ENCODE results near the gene ELF4.
"Not testable (repeated sequence)": the region's sequence is repeated elsewhere in the genome, so short reads cannot be mapped to it uniquely, and the experiment has no call there.

The ELF4 gene

DNA sequence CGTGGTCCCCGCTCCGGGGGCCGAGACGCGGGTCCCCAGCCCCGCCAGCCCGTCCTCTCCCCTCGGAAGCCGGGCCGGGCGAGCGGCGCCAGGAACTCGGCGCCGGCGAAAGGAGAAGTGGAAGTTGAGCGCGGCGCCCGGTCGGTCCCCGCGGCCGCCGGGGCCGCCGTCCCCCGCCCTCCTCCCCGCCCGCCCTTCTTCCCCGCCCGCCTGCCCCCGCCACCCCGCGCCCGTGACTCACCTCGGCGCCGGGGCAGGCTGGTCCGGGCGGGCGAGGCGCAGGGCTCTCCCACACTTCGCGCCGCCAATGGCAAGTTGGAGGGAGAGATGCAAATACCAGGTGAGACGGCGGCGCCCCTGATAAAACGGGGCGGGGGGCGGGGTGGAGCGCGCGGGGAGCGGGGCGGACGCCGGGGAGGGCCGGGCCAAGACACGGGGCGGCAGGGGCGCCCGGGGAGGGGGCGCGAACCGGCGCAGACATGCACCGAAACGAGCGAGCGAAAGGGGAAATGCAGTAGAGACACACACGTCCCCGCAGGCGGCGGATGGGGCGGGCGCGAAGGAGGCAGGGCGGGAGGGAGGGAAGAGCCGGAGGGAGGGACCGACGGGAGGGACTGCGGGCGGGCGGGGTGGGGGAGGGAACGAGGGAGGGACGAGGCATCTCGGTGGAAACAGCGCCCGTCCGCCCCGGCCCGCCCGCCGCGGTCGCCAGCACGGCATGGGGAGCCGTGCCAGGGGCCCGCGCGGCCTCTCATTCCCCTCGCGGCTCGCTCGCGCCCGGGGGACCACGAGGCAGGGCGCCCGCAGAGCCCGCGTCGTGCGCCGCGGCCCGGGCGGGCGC lies at the start of gene ELF4:
TSS of gene ELF4 (minus strand) at position 119 of the 841 bp plus-strand sequence. CDS start 29,167 bp downstream, outside the sequence.
- DNase-seq: peak; percentile 63

DNA sequence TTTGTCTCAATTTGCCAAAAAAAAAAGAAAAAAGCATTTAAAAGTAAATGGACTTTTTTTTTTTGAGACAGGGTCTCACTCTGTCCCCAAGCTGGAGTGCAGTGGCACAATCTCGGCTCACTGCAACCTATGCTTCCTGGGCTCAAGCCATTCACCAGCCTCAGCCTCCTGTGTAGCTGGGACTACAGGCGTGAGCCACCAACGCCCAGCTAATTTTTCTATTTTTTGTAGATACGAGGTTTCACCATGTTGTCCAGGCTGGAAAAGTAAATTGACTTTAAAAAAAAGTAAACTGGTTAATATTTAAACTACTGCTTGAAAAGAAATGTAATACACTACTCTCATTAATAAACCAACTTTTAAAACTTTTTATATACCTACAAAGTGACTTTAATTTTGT lies 49.5 kb upstream of the ELF4 start:
- DNase-seq: no peak

DNA sequence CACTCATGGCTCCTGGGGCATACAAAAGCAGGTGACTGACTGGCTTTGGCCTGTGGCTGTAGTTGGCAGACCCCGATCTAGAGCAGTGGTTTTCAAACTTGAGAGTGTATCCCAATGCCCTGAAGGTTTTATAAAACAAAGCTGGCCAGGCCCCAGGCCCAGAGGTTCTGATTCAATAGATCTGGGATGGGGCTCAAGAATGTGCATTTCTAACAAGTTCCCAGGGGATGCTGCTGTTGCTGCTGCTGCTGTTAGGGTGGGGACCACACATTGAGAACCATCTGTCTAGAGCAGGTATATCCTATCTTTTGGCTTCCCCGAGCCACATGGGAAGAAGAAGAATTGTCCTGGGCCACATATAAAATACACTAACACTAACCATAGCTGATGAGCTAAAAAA lies 48.0 kb upstream of the ELF4 start:
- no peak for DNase-seq

DNA sequence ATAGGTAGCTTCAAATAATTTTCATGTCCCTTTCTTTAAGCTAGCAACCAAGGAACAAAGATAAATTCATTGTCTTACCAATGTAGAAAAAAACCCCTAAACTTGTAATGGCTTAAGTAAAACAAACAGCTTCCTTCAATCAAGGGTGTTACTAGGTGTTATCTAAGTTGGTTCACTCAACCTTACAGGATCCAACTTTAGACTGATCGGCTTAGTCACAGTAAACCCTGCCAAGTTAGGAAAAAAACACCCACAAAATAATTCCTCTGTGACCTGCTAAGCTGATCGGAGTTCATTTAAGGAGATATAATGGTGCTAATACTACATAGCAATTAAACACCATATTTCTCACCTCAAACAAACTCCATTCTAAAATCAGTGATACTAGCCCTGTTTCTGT lies 45.3 kb upstream of the ELF4 start:
- no peak for DNase-seq

DNA sequence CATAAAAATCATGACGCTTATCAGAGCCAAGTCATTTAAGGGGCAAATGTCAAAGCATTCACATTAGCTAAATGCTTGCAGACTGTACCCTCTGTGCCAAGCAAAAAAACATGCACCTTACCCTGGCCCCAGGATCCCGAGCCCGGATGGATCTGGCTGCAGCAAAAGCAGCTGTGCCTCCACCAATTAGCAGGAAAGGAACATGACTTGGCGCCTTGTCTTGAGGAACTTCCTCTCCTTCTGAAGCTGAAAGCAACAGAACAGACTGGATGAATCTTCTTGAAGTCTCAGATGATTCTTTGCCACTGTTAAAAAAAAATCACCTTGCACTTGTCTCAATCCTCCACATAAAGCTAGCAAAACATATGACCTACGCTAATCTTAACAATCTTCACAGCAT lies 37.3 kb upstream of the ELF4 start:
- no peak for DNase-seq

DNA sequence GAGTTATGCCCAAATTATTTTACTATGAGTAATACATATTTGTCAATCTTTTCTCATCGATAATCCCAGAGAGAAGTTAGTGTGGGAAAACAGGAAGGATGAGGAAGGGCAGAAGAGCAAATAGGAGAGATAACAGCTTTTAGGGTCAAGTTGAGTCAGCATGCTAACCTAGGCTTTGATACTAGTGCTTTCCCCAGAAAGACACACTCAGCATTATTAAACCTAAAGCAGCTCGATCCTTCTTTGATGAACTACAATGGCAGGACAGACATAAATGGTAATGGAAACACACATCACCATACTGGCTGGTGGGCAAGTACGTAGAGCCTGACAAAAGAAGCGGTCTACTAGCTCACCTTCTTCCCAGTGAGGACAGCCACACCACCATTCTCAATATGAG lies 34.8 kb upstream of the ELF4 start:
- no peak for DNase-seq

DNA sequence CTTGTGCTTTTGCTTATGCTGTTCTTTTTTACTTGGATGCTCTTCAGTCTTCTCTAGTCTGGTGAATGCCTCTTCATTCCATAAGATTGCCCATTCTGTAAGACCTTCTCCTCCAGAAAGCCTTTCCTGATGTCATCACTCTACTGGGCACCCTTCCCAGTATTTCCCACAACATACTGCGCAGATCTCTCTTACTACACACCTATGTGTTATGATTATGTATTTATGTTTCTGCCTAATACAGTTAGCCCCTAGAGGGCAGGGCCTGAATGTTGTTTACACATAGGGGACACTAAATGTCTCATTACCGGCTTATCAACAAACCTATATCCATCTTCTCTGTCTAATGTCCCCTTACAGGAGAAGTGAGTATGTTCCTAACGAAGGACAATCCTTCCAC lies 34.2 kb upstream of the ELF4 start:
- DNase-seq: no peak

DNA sequence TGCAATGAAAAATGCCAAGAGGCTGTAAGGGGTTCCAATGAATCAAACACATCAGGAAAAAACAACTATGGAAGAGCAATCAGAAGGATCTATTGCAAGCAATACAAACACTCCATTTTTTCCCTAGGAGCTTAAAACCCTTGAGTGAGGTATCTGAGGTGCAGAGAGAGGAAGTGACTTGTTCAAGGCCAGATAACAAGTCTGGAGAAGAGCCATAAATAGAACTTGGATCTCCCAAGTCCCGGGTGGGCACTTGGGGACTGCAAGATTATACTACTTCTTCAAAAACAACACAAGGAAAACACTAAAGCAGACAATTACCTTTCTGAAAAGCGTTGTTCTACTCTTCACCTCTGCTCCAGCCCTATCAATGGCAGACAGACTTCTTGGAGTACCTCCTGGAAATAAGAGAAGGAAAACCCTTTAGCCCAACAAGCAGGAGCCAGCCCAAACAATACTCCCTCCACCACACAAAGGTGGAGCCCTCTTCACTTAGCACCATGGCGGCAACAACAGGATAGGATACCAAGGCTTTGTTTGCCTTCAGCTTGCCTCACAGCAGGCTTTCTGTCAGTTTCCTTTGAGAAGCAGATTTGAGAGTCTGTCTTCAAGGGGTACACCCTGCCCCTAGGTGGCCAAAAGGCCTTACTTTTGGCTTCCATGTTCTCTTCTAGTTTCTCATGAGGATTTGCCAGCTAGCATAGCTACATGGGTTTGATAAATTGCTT lies 29.3 kb upstream of the ELF4 start:
- no peak for DNase-seq

DNA sequence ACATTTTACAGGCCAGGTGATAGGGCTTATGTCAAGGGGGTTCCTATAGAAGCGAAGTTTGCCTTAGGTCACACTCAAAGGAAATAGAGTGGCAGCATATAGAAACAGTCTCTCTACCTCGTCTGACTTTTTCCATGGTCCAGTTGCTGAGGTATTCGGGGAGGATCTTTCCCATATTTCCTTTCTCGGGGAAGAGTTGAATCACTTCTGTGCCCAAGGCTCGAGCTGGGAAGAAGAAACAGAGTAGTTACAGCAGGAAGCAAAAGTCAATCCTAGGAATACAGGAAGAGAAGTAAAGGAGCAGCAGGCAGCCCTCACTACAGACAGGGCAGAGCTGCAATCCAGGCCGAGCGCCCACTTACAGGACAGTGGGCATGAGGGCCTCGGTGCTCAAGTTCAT lies 26.7 kb upstream of the ELF4 start:
- no peak for DNase-seq

DNA sequence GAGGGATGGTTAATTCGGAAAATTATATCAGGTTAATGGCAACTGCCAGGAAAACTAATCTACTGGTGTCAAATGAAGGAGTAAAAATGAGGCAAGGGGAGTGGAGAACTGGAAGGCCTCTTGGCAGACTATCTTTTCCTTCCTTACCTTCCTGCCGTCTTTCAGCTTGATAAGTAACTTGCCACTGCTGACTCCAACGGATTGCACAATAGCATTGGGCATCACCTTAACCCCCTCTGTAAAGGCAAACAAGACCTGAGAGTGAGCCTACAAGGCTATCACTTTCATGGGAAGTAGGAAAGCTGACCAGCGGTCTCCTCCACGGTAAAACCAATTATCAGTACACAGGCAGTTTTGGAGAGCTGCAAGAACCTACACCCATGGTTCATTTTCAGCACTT lies 26.2 kb upstream of the ELF4 start:
- no peak for DNase-seq

DNA sequence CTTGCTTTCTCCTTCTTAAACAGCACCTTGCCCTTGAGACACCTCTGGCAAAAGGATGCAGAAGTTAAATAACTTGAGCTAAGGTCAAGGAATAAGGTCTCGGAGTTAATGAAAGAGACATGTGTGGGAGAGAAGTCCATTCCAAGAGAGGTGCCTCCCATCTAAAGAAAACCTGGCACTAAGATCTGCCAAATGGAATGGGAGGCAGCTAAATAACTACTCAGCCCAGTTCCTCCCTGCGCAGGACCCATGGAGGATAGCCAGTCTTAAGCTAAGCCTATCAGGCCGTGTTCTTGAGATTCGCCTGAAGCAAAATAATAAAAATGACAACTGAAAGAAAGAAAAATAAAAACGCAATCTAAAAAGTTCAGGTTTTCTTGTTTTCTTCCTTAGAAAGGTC lies 20.7 kb upstream of the ELF4 start:
- no peak for DNase-seq

DNA sequence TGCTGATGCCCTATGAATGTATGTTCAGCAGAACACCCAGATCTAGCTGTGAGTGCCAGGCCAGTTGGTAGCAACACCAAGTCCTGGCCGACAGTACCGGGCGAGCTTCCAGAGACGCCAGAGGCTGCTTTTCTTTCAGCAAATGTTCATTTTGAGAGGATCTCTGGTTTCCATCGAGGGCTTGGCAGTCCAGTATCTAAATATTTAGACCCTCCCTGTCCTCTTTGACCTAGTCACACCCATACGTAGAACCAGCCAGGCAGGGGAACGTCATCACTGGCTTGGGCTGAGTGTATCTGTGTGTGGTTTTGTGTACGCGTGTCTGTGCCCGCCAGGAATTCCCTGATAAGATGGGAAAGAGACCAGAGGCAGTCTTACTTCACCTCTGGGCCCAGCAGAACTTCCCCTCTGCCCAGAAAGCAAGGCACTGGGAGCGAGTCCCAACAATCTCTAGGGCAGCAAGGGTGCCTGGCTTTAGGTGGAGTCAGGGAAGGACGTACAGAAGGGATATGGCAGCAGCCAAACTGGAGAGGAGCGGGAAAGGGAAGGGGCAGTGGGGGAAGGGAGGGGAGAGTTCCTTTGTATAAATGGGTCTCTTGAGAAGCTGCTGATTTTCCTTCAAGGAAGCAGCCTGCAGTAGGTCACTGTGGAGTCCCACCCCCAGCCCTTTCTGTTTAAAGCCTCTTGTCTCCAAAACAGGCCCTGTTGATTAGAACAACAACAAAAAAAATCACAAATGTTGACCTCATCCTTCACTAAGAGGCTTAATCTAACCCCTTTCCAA lies 15.0 kb upstream of the ELF4 start:
- DNase-seq: no peak

DNA sequence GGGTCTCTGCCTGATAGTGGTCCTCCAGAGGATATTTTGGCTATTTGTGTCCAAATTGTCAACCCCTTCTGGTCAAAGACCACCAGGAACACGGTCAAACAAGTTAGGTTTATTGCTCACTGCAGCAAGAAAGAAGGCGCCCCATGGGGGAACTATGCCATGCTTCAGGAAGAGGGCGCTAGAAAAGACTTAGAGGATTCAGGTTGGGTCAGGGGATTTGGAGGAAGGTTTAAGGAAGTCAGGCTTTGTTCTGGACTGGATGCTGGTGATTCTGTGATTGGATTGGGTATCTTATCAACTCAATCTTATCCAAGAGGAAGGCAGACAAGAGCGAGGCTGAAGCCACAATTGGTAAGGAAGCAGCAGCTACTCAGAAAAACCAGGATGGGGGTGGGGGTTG lies 14.3 kb upstream of the ELF4 start:
- no peak for DNase-seq

DNA sequence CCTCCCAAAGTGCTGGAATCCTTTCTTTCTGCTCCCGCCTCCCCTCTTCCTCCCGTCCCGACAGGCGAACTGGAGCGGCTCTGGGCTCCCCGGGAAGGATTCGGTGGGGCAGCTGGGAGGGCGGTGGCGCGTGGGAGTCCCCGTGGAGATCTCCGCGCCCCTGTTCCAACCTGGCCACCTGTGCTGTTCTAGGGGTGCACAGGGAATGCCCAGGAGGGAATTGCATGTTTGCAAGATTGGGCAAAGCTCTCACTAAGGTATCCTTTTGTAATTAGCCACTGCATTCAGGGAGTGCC lies 11.2 kb upstream of the ELF4 start:
- DNase-seq: no peak

DNA sequence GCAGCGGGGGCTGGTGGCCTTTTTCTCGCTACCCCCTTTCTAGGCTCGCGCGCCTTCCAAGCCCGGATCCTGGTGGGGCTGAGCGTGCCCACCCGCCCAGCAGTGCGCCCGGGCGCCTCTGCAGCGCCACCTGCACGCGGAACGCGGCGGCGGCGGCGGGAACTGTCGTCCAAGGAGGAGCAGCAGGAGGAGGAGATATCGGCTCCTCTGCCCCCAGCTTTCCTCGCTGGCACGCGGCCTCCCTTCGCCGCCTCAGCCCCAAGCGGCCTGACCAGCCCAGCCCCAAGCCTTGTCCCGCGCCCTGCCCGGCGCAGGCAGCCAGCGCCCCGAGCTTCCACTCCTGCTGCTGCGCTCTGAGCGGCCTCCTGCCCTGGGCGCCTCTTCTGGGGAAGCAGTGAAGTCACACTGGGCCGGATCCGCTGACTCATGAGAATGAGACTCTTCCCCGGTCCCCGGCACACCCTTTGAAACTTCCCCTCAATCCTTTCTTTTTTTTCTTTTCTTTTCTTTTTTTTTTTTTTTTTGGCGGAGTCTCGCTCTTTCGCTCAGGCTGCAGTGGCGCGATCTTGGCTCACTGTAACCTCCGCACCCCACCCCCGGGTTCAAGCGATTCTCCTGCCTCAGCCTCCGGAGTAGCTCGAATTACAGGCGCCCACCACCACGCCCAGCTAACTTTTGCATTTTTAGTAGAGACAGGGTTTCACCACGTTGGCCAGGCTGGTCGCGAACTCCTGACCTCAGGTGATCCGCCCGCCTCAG lies 10.6 kb upstream of the ELF4 start:
- peak; percentile 70 for DNase-seq

DNA sequence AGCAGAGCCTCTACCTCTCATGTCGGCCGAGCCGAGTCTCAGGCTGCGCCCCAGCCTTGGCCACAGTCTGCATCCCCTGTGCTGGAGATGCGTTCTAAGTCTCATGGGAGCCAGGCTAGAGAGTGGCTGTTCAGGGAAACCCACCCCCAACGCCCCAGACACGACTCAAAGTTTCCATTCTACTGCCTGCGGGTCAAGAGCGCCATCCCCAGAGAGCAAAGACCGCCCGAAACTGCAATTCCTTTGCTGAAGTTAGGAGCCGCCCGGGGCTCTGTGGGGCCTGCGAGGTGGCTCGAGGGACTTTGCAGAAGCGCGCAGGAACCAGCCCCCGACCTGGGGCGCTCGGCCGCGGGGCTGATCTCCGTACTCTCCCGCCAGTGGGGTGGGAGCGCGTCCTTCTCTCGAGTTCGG lies 10.0 kb upstream of the ELF4 start:
- DNase-seq: no peak

DNA sequence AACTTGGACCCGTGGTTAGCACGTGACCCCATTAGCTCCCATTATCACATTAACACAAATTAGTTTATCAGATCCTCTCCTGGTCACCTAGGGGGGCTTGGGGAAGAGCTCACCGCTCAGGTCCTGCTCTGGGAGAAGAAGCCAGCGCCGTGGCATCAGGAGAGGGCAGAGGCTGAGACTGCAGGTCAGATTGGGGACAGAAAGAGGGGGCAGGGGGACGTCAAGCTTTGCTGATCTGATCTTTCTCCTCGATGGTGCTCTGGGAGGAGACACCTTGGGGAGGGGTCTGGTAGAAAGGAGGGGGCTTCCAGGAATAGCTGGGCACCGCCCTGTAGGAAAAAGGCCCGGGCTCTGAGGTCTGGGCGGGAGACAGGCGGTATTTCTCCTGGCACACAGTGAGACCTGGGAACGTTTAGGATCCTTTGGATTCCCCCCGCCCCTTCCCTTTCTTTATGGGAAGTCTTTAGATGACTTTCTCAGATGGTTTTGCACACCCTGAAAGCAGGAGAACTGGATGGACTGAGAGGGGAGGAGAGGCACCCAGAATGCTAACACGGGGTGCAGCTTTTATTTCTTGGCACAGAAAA lies 9.1 kb upstream of the ELF4 start:
- no peak for DNase-seq

DNA sequence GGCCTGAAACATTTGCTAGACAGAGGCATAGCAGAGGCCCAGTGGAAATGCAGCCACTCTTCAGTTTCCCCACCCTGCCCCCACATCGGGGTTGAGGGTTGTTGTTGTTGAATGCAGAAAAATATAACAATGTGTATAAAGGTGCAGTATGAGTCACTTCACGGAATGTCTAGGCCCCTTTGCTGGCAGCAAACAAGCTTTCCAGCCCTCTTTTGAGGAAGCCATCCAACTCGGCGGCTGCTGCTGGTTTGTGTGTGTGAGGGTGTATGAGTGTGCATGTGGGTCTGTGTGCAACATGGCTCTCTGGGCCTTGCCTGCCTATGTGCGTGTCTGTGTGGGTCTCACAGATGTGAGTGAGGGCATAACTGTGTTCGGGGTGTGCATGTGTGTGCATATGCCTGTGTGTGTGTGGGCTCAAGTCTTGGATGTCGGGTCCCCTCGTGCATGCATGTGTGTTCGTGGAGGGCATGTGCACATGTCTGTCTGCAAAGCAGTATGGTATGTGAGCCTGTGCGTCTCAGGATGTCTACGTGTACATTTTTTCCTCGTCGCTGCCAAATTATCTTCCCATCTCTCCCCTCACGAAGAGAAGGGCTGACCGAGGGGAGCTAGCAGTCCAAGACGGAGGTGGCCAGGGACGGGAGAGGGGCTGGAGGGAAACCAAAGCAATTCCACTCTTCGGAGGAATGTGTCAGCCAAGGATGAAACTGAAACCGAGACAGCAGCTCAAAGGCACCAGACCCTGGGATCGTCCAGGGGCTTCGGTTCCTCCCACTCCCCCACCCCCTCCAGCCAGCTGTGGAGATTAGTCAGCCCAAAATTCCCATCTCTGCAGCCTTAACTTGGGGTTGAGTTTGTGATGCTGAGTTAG lies 8.4 kb upstream of the ELF4 start:
- DNase-seq: no peak

DNA sequence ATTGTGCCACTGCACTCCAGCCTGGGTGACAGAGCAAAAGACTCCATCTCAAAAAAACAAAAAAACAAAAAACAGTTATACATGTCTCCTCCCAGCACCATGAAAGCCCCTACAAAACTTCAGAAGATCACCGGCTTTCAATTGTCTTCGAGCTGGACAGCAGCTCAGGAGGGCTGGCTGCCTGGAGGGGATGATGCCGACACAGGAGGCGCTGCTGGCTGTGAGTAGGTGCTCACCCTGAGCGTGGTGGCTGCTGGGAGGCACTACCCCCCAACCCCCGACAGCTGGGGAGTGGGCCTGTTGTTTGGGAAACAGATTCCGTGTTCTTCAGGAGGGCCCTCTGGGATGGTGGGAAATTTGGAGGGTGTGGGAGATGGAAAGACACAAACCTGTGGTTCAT lies 6.9 kb upstream of the ELF4 start:
- no peak for DNase-seq

DNA sequence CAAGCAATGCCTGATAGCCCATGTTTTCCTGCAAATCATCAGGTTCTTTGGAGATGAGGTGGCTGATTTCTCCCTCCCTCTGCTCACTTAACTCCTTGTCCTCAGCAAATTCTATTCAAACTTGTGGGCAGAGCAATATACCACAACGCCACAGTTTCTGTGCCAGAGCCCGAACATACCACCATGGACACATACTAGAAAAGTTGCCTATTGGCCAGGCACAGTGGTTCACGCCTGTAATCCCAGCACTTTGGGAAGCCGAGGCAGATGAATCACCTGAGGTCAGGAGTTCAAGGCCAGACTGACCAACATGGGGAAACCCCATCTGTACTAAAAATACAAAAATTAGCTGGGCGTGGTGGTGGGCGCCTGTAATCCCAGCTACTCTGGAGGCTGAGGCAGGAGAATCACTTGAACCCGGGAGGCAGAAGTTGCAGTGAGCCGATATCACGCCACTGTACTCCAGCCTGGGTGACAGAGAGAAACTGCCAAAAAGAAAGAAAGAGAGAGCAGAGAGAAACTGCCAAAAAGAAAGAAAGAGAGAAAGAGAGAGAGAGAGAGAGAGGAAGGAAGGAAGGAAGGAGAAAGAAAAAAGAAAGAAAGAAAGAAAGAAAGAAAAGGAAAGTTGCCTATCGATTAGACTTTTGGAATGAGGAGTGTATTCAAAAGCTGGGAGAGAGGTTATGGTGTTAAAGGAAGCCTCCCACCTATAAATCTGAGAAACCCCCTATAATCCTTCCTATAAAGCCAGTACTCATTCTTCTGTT lies 5.0 kb upstream of the ELF4 start:
- not testable (repeated sequence) for DNase-seq

DNA sequence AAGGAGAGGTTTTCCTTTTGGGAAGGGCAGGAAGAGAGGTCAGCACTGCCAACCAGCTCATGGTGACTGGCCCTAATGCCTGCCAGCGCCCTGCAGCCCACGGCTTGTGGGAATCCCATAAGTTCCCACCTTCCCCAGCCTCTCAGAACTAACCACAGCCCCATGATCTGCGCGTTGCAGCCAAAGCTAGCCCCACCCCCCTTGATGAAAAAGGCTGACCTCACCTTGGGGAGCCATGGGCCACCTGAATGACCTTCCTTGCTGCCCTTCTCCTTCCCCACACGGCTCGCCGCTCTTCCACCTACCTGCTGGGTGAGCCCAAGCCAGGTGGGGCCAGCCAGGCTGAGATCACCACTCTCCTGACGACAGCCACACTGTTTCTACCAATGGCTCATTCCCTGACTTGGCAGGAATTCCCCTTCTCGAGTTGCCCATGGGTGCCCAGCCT lies 3.9 kb upstream of the ELF4 start:
- no peak for DNase-seq
